Caki2 (cell line): ENCODE results near the gene CLDN1. TPM values are rescaled to one million over a fixed set of nuclear protein-coding genes. Genes with fewer than 3 reads are reported as not detected.

ENCODE experiments used
- DNase-seq: peaks from one replicate; pipeline ENCODE4 v3.0.0-alpha.2; 2015; ENCODE audit warnings: low read depth
- in situ Hi-C: cut with HindIII; loops from 2 replicates; pipeline ENCODE4 v1.10.0; 2016; ENCODE audit warnings: low sequenced_read_pairs, low pct_unique_long_range_greater_than_20kb, mixed read lengths
- total RNA-seq: library from RNA; depleted of rRNA; stranded (reverse); fragments of >200 nt; shearing (Covaris generic); gene quantifications from 2 replicates; pipeline ENCODE4 v1.2.3, GENCODE V29; 2014; ENCODE audit warnings: low replicate concordance

CLDN1 gene
- total RNA-seq, 1 experiment from 2014 or later: 151 TPM

DNA sequence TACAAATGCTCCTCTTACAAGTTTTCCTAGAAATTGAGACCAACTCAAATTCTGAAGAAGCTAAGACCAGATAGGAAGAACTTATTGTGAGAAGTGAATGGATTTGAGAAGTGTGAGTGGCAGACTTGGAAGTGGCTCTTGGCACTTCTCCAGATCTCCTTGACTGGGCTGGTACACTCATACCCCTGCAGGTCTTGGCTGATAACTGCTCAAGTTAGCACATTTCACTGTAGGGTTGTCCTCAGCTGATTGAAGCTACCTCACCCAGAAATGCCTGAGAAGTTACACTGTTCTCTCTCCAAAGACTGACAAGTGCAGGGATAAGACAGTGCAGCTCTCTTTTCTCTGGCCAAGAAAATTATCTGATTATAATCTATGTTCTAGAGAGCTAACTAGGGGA, 16.5 kb upstream of the CLDN1 start:
- in situ Hi-C loops: no loop called here
- no peak for DNase-seq

DNA sequence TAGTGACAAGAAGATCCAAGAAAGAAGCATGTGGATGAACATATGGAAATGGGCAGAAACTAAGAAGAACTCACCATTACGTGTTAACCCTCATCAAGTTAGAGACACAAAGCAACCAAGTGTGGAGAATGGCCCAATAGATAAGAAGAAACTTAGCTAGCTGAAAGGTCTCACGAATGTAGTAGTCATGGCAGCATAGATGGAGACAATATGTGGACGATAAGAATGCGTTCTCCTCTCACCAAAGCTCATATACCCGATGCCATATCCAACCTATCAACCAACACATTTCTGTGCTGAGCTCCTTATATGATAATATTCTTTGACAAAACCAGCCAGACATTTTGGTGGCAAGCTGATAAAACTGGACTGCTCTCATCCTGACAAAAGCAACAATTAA, 15.1 kb upstream of the CLDN1 start:
- in situ Hi-C loops: no loop called here
- no peak for DNase-seq

DNA sequence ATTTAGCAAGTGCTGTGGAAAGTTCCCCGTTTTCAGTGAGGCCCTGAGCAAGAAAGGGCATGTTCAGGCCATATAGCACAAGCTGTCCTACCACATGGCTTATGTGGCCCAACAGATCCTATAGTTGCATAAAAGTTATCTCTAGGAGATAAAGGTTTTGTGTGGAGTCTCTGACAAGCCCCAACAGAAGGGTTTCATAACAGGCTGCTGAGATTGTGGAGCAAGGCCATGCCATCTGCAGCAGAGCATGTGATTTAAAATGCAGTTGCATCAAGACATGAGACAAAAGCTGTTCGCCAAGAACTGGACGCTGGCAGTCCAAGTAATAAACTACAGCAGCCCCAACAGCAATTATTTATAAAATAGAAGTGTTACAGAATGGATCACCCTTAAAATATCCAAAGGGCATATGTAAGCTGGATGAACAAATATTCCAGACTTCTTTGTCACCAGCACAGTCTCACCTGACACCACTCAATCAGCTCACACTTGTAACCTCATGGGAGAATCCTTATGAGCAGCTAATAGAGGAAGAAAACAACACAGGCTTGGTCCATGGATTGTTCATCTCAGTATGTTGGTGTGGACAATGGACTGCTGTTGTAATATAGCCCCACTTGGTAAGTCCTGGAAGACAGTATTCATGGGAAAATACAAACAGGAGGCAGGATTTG, 14.4 kb upstream of the CLDN1 start:
- in situ Hi-C loops: no loop called here
- DNase-seq: no peak

DNA sequence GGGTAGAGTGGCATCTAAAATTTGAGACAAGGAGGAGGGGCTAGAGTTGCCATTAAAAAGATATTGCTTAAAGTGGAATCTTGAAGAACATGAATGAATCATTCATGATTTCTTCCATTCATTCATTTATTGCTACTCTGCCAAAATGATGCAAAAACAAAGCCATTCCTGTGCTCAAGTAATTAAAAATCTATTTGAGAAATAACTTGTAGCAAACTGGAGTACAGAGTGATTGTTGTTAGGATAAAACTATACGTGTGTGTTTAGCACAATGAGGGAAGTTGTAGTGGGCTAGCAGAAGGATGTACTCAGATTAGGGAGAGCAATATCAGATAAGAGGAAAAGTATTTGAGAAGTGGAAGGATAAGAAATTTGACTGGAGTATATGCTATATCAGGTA, 11.7 kb upstream of the CLDN1 start:
- in situ Hi-C loops: no loop called here
- DNase-seq: no peak

DNA sequence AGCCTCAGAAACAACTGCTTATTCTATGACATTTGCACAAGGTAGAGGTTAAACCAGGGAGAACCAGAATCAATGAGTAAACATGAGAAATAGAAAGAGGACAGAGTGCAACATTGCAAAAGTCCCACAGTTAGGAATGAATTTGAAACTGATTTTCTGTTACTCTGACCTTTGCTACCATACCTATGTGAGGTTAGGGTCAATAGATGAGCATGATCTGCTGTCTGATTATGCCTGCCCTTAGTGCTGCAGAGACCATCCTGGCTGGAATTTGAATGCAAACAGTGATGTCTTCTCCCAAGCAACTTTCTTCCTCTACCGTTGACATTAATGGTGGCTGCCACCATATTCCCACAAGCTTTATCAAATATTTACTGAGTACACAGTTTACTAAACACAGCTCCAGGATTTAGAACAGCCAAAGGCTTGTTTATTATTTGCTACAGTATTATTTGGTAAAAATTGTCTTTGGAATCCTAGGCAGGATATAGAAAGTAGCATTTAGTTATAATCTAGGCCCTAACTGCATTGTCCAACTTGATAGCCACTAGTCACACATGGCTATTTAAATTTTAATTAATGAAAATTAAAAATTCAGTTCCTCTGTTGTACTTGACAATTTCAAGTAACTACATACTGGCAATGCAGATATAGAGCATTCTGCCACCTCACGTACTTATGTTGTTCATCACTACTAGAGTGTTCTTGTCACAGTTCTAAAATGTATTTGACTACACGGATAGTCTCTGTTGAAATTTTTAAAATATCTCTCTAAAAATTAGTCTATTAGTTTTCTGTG, 8.9 kb upstream of the CLDN1 start:
- in situ Hi-C loops: no loop called here

DNA sequence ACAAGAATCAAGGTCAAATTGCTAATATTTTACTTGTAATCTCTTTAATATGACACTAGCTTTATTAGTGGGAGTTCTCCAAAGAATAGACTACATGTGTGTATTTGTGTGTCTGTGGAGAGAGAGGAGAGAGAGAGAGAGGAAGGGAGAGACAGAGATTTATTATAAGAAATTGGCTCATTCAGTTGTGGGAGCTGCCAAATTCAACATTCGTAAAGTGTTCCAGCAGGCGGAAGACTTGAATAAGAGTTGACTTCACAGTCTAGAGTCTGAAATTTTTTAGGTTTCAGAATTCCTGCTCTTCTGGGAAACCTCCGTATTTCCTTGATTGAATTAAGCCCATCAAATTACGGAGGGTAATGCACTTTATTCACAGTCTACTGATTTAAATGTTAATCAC, 4.7 kb upstream of the CLDN1 start:
- DNase-seq: no peak
- in situ Hi-C loops: no loop called here

More for the DNA sequence above, 8.9 kb upstream of the CLDN1 start:
- no peak for DNase-seq

DNA sequence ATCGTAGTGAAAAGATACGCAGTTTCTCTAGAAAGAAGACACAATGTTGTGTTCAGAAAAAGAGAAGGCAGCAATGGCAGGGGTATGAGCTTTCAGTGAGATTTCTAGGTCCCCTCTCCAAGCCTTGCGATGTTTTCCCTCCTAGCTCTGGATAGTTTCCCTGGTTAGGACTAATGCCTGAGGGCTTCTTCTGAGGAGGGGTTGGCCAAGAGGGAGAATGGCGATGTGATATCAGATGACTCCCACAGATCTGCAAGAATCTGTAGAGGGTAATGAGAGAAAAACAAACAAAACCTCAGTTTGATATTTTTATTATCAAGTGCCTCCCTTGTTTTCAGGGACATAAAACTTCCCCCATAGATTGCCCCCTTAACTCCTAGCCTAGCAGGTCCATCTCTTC, 4.1 kb upstream of the CLDN1 start:
- DNase-seq: no peak
- in situ Hi-C loops: no loop called here

DNA sequence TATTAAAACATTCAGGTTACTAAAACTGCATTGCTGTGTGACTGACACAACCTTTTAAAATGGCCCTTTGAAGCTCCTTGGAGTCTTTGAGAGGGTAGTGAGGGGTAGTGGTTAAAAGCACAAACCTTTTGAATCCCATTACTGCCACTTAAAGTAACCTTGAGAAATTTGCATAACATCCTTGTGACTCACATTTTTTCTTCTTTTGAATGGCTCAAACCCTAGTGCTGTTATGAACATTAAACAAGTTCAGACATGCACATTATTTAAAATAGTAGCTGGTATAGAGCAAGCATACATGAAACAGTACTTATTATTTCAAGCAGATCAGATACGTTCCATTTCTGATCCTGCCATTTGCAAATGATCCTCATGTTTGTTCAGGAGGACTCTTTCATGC, 3.7 kb upstream of the CLDN1 start:
- in situ Hi-C loops: no loop called here

DNA sequence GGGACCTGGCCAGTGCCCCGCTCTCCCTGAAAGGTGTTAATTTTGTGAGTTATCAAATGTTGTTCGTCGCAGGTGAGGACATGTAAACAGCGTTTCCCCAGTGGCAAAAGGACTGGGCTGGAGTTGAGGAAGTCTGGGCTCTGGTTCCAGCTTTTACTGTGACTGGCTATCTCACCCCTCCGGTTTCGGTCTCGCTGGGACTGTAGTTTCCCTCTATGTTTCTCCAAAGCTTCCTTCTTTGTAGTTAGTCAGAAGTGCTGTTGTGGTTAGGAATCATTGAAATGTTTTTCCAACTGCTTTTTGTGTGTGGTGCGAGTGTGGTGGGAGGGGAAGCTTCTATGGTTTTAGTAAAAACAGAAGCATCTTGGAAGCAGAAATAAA, 990 bp upstream of the CLDN1 start:
- in situ Hi-C loops: loop anchor here (25.0 kb wide), 1 partner anchor 361 kb away; no protein-coding TSS in a partner anchor

More for the DNA sequence above, 3.7 kb upstream of the CLDN1 start:
- DNase-seq: no peak

DNA sequence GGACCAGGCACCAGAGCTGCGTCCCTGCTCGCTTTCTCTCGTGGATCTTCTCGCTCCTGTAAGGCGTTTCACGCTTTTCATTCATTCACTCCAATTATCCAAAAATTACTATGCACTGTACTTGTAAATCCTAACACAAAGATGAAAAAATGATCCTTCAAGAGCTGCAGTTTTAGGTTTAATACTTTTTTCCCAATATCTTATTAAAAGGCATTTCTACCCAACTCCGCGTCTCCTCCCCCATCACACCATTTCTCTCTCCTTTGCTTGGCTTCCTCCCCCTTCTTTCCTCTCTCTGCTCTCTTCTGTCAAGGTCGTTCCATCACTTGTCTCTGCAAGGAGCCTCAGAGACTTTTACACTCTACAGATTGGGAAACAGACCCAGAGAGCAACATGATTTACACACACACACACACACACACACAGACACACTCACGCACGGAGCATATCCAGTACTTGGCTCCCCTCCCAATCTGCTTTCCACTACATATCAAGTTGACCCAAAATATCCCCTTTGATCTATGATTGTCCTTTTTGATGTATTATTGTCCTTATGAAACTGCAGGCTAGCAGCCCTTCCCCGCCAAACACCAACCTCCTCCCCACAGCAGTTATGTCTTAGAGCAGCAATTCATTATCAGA, 479 bp upstream of the CLDN1 start:
- in situ Hi-C loops: loop anchor here (25.0 kb wide), 1 partner anchor 360 kb away; no protein-coding TSS in a partner anchor
- DNase-seq: peak; percentile 60

More for the DNA sequence above, 990 bp upstream of the CLDN1 start:
- DNase-seq: no peak

DNA sequence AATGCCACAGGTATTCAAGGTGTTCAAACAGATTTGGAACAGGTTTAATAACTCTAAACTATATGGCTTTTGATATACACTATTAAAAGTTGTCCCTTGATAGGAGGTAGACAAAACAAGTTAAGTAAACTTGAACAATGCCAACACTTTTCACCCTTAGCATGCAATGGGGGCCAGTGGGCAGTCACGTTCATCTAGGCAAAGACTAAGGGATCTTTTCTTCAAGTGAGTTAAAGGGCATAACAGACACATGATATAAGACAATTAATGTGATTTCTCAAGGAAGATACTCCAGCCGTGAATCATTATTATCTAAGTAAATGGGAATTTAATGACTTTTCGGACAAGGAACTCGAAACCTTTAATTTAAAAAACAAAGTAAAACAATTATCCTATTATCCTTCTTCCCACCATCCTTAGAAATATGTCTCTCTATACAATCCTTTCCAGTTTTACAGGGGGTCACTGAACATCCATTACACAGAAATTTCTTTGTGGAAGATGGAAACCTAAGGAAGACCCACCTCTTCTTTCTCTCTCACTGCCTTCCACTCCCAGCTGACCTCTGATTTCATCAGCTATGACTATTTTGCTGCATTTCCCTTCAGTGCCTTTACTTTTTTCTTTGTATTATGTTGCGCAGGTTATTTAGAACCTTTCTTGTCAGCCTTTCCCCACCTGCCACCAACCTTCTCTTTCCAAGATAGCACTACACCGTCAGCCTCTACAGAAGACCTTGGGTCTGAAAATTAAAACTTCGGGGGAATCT, 1.5 kb downstream of the CLDN1 start:
- in situ Hi-C loops: loop anchor here (25.0 kb wide), 1 partner anchor 358 kb away; no protein-coding TSS in a partner anchor
- peak; percentile 51 for DNase-seq

DNA sequence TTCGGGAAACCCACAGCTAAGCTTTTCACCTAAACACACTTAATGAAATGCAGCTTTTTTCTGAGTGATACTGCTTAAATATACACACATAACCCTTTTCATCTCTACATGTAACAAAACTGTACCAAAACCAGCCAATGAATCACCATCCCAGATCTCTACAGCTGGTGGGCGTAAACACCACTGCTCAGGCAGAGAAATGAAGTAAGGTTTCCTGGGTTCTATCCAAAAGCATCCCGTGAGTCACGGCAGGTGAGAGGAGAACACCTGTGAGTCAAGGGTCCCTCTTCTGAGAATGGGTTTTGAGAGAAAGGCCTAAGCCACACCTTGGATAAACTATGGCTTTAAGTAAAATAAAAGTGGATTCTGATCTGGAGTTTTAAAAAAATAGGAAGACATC, 2.6 kb downstream of the CLDN1 start:
- no peak for DNase-seq
- in situ Hi-C loops: loop anchor here (25.0 kb wide), 1 partner anchor 357 kb away; no protein-coding TSS in a partner anchor

DNA sequence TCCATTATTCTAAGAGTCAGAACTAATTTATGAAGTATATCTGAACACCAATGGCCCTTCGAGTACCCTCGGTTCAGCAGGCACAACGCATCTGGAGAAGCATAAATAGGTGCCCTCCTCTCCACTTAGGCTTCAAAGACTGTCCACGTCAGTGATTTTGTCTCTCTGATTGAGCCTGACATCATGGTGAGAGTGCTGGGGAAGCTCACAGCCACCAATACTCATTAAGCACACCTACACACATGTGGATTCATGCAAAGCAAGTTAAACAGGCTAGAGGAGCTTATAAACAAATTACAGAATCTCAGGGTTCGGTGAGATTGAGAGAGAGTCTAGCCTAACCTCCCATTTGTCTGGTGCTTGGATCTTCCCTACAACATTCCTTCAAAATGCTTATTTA, 3.6 kb downstream of the CLDN1 start:
- DNase-seq: peak; percentile 70
- in situ Hi-C loops: loop anchor here (25.0 kb wide), 1 partner anchor 356 kb away; no protein-coding TSS in a partner anchor

DNA sequence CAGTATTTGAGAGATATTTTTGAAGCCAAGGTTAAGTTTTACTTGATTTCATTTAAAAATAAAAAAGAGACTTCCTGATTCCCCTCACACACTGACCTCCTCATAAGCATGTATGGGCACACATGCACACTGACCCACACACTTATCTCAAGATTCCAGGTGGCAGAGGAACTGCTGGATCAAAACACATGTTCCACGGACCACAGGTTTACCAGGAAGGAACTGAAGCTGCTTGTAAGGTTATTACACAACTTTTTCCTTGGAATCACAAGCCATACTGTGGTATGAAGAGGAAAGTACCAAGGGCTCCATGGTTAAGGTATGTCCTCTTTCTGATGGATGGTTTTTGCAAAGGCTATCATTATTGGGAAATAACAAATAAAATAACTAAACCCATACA, 7.5 kb downstream of the CLDN1 start:
- no peak for DNase-seq
- in situ Hi-C loops: loop anchor here (25.0 kb wide), 1 partner anchor 352 kb away; no protein-coding TSS in a partner anchor

DNA sequence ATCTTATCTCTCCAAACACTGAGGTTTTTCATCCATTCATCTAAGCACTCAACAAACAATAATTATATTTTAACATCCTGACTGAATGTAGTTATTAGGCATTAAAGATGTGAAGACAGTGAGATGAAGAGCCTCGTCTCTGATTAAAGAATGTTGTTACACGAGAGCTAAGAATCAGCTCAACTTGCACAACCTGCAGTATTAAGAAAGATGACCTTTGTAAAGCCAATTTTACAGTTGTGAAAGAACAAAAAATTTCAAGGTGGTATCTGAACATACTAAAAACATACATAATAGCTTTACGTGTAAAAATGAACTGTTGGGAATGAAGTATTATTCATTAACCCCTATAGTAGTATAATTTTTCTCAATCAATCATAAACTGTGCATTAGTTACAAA, 12.8 kb downstream of the CLDN1 start:
- no peak for DNase-seq
- in situ Hi-C loops: loop anchor here (25.0 kb wide), 1 partner anchor 347 kb away; no protein-coding TSS in a partner anchor

DNA sequence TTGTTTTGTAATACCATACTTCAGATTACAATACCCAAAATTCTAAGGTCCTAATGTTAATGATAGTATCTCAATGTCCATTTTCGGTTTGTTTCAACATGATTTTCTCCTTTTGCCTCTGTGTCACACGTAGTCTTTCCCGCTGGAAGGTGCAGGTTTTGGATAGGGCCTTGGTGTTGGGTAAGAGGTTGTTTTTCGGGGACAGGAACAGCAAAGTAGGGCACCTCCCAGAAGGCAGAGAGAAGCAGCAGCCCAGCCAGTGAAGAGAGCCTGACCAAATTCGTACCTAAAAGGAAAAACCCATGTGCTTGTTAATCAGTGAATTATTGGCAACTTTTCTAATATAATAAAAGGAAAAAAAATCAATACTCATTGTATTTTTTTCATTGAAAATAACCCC, 14.1 kb downstream of the CLDN1 start:
- DNase-seq: no peak
- in situ Hi-C loops: loop anchor here (25.0 kb wide), 1 partner anchor 346 kb away; no protein-coding TSS in a partner anchor

DNA sequence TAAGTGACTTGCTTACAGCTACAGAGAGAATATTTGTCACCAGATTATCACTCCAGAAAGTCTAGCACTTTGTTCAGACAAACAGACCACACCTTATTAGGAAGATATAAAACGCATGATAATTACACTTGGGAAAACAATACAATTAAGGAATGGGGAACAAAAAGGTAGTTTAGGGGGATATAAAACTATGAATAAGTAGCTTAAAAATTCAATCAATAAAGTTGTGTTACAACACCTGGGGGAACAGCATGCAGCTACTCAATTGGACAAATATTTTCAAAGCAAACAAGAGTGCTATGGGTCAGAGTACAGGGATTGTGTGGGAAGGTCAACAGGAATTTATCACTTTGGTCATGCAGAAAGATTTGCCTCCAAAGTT, 15.1 kb downstream of the CLDN1 start:
- in situ Hi-C loops: loop anchor here (25.0 kb wide), 1 partner anchor 345 kb away; no protein-coding TSS in a partner anchor
- DNase-seq: no peak

DNA sequence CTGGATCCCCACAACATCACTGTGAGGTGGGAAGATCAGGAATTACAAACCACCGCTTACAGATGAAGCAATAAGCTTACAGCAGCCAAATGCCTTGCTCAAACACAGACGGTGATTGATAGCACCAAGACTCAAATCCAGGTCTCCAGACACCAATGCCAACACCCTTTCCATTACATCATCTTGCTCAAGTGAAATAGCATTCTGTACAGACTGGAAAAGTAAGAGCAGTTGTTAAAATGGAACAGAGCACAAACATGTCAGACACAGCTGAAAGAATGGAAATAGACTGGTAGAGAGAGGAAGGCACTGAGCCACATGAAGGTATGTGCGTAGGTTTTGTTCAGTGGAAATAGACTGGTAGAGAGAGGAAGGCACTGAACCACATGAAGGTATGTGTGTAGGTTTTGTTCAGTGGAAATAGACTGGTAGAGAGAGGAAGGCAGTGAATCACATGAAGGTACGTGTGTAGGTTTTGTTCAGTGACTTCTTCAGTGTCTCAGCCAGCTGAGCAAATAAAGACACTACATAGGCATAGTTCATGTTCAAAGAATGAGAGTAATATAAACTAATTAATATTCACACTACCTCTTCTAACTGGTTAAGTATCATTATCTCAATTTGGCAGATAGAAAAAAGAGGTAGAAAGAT, 15.6 kb downstream of the CLDN1 start:
- in situ Hi-C loops: loop anchor here (25.0 kb wide), 1 partner anchor 344 kb away; no protein-coding TSS in a partner anchor
- DNase-seq: no peak
